22Rv1 (cell line): ENCODE measurements around the gene RTN1.

Experiments
- H3K27ac ChIP-seq: fragments of 450-650 bp; 2 replicates; pipeline ENCODE4 v1.5.1; 2017
- CTCF ChIP-seq: fragments of 450-650 bp; IDR thresholded peaks from 2 replicates; pipeline ENCODE4 v1.5.1; 2017; ENCODE audit warnings: mild to moderate bottlenecking
- ZFX ChIP-seq: fragments of 450-650 bp; IDR thresholded peaks from 2 replicates; pipeline ENCODE4 v1.6.1; 2017; ENCODE audit warnings: antibody characterized with exemption, borderline replicate concordance

Gene RTN1

GRCh38 chr14:59823179-59823578, 47.4 kb downstream of the RTN1 start:
- TF ChIP-seq CTCF (no peak), ZFX (no peak)
- H3K27ac ChIP-seq: no peak overlapping the region

GRCh38 chr14:59819446-59820088, 51.0 kb downstream of the RTN1 start:
- TF ChIP-seq ZFX (no peak), CTCF (no peak)
- H3K27ac ChIP-seq: no peak overlapping the region

- no peak for TF ChIP-seq ZFX
- no peak for TF ChIP-seq CTCF
- H3K27ac ChIP-seq: no peak overlapping the region
Measured at GRCh38 chr14:59816941-59817340, 53.6 kb downstream of the RTN1 start.

- TF ChIP-seq ZFX (no peak), CTCF (no peak)
- H3K27ac ChIP-seq: no peak overlapping the region
Measured at GRCh38 chr14:59814988-59815387, 55.6 kb downstream of the RTN1 start.

GRCh38 chr14:59811815-59812214, 58.8 kb downstream of the RTN1 start:
- TF ChIP-seq ZFX (no peak), CTCF (no peak)
- no peak overlapping the region for H3K27ac ChIP-seq

GRCh38 chr14:59811073-59811472, 59.5 kb downstream of the RTN1 start:
- H3K27ac ChIP-seq: no peak overlapping the region
- no peak for TF ChIP-seq ZFX
- TF ChIP-seq CTCF: no peak

- no peak for TF ChIP-seq CTCF
- no peak for TF ChIP-seq ZFX
- no peak overlapping the region for H3K27ac ChIP-seq
Measured at GRCh38 chr14:59803052-59803540, 67.5 kb downstream of the RTN1 start.
